Activated CD4-positive, alpha-beta T cell treated with anti-CD3 and anti-CD28 coated beads, Interleukin-2, amount 10 ng/mL, durations not matched to agents 7 days and 5 days (primary cell): ENCODE data around the gene ERC2. TPM values are rescaled to one million over a fixed set of nuclear protein-coding genes. Genes with fewer than 3 reads are reported as not detected.

Source experiments
- CTCF ChIA-PET: fragments of 350-600 bp; sonication (Branson Sonifier 250); formaldehyde crosslinking; loops from one replicate; lab custom pipeline; 2021; ENCODE audit warnings: antibody characterized with exemption; lab: Charles Lee
- POLR2A ChIA-PET: fragments of 350-600 bp; sonication (Branson Sonifier 250); formaldehyde crosslinking; loops from one replicate; lab custom pipeline; 2021; ENCODE audit warnings: antibody characterized with exemption; lab: Charles Lee
- DNase-seq: peaks from one replicate; pipeline ENCODE4 v3.0.0-alpha.2; 2020
- H3K27ac Mint-ChIP-seq: one replicate; pipeline ENCODE4 v1.8.0; 2021; ENCODE audit warnings: mild to moderate bottlenecking, moderate library complexity, mixed read lengths
- H3K27me3 Mint-ChIP-seq: one replicate; pipeline ENCODE4 v1.8.0; 2021; ENCODE audit warnings: mixed read lengths
- H3K36me3 Mint-ChIP-seq: one replicate; pipeline ENCODE4 v1.8.0; 2021; ENCODE audit warnings: low read depth, mixed read lengths
- H3K4me1 Mint-ChIP-seq: one replicate; pipeline ENCODE4 v1.8.0; 2021; ENCODE audit warnings: mixed read lengths
- H3K4me3 Mint-ChIP-seq: one replicate; pipeline ENCODE4 v1.8.0; 2021; ENCODE audit warnings: mild to moderate bottlenecking, moderate library complexity, mixed read lengths
- H3K9me3 Mint-ChIP-seq: one replicate; pipeline ENCODE4 v1.8.0; 2021; ENCODE audit warnings: mixed read lengths
- total RNA-seq, 2 experiments: library from RNA; stranded (reverse); gene quantifications; one replicate each; pipeline ENCODE4 v1.2.3, GENCODE V29; 2021

Gene ERC2
- total RNA-seq, 2 experiments from 2014 or later, result not detected

- no peak for DNase-seq
- Mint-ChIP-seq H3K36me3 (no peaks in the 10 kb centered on the region), H3K27me3 (peaks cover 3% of the 10 kb centered on the region), H3K4me3 (no peak overlapping the region), H3K9me3 (no peaks in the 10 kb centered on the region), H3K4me1 (no peaks in the 10 kb centered on the region), H3K27ac (no peak overlapping the region)
- ChIA-PET CTCF (no interaction called here), POLR2A (no interaction called here)
Measured at GRCh38 chr3:55774856-55775255, 693.4 kb downstream of the ERC2 start.

DNA sequence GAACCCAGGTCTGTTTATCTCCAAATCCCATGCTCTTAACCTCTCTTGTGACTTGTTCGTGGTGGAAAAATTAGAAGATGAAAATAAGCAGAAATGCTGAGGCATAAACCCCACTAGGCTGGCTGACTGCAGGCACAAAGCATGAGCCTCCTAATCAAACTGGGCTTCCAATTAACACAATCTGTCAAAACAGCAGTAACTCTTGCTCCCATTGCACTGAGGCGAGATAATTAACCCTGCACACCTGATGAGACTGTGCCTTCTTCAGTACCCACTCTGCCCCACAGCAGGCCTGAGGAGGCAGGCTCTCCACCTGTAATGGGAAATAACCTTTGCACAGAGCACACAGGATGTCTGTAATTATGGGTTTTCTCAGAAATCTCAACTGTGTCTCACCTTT is 696.8 kb downstream of the ERC2 start:
- Mint-ChIP-seq H3K9me3 (no peaks in the 10 kb centered on the region), H3K4me3 (no peak overlapping the region), H3K27ac (no peak overlapping the region), H3K27me3 (no peaks in the 10 kb centered on the region), H3K36me3 (no peaks in the 10 kb centered on the region), H3K4me1 (no peaks in the 10 kb centered on the region)
- DNase-seq, result no peak
- ChIA-PET CTCF (interaction anchor here (0.6 kb wide), 1 partner anchor 1347 kb away, joined by 4 read pairs; no protein-coding TSS in a partner anchor), POLR2A (no interaction called here)

DNA sequence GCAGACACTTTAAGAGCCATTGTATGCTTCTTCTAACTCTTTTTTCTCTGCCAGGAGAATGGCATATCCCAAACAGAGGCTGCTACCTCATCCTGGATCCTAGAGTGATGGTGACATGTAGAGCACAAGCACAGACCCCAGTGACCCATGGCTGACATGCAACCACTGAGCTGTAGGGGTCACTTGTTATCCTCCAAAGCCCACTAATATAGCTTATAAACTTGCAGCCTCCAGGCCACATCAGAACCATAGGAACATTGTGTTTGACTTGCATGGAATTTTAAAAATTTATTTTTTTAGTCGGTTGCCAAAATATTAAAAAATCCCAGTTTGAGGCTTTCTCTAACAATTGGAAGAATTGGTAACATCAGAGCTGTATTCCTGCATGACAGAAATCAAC is 698.2 kb downstream of the ERC2 start:
- H3K27ac Mint-ChIP-seq, result no peak overlapping the region
- H3K4me3 Mint-ChIP-seq, result no peak overlapping the region
- DNase-seq, result no peak
- no peaks in the 10 kb centered on the region for H3K9me3 Mint-ChIP-seq
- H3K27me3 Mint-ChIP-seq, result no peaks in the 10 kb centered on the region
- H3K36me3 Mint-ChIP-seq, result no peaks in the 10 kb centered on the region
- POLR2A ChIA-PET, result no interaction called here
- H3K4me1 Mint-ChIP-seq, result no peaks in the 10 kb centered on the region
- CTCF ChIA-PET, result no interaction called here

DNA sequence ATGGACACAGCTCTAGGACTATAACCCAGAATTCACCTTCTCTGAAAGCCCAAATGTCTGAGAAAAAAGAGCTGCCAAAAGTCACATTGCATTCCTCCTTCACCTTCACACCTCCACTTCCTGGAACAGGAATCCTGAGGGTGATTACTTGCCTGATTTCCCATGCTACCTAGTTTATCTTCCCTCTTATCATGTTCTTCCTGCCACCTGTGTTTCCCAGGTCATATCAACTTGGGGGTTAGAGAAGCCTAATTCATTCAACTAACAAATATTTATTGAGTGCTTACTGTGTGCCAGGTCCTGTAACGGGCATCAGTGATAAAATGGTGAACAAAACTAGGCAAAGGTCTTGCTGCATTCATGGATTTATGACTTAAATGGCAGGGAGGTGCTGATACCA is 701.5 kb downstream of the ERC2 start:
- no peak for DNase-seq
- Mint-ChIP-seq H3K27me3 (no peaks in the 10 kb centered on the region), H3K9me3 (peaks cover 2% of the 10 kb centered on the region), H3K36me3 (no peaks in the 10 kb centered on the region), H3K4me3 (no peak overlapping the region), H3K4me1 (no peaks in the 10 kb centered on the region), H3K27ac (no peak overlapping the region)
- ChIA-PET CTCF (no interaction called here), POLR2A (no interaction called here)

DNA sequence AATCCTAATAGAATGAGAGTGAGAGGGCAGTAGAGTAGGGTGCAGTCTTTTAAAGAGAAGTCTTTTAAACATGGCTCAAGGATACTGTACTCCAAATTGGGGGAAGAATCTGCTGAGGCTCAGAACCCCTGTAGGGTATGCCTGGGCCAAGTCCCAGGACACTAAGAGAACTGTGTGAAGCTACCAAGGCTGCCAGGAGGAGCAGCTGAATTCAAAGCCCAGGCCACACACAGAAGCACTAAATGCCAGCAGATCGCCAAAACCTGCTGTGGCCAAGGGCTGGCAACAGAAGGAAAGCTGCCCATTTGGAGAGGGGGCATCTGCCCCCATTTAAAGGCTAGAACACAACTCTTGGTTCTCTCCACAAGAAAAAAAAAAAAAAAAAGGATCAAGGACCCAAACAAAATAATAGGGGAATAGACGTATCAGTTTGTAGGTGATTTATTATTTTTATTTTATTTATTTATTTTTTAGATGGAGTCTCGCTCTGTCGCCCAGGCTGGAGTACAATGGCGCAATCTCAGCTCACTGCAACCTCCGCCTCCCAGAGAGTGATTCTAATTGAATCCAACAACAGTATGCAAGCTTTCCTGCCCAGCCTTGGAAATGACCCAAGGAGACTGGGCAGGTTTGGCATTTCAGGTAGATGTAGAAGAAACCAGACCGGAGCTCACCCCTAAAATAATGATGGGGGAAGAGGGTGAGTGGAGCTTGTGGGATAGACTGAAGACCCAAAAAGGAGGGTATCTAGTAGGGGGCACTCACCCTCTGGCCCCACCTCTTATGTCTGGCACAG is 702.2 kb downstream of the ERC2 start:
- Mint-ChIP-seq H3K4me3 (no peak overlapping the region), H3K27me3 (no peaks in the 10 kb centered on the region), H3K4me1 (no peaks in the 10 kb centered on the region), H3K27ac (no peak overlapping the region), H3K9me3 (peaks cover 2% of the 10 kb centered on the region), H3K36me3 (no peaks in the 10 kb centered on the region)
- ChIA-PET CTCF (no interaction called here), POLR2A (no interaction called here)
- no peak for DNase-seq

DNA sequence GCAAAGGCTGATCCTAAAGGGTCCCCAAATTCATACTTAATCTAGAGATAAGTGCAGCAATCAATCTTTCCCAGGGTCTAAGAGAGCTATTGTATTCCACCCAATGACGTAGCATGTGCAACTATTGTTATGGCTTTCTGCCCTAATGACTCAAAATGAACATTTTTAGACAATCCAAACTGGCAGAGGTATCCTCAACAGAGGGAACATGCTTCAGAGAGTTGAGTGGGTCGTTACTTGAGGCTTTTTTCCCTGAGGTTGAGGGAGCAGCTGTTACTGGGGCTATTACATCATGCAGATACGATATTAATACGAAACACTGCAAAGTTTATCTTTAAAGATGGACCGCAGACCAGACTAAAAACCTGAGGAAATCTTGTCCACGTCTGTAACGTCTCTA is 702.9 kb downstream of the ERC2 start:
- ChIA-PET CTCF (no interaction called here), POLR2A (no interaction called here)
- Mint-ChIP-seq H3K27ac (no peak overlapping the region), H3K36me3 (no peaks in the 10 kb centered on the region), H3K4me1 (no peaks in the 10 kb centered on the region), H3K27me3 (no peaks in the 10 kb centered on the region), H3K9me3 (peaks cover 2% of the 10 kb centered on the region), H3K4me3 (no peak overlapping the region)
- no peak for DNase-seq

DNA sequence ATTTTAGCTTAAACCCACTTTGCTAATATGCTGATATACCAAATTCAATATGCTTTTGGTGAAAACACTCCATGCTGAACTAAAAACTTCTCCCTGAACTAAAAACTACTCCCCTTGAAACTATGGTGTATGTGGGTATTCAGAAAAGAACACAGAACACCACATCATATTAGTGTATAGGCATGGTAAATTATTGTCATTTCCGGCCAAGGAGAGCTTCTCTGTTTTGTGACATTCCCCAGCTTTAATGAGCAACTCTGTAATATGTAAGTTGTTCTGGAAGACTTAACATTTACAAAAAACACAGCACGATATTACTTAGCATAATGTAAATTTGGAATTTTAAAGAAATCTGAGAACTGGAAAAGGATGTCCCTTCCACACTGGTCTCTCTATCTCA is 711.3 kb downstream of the ERC2 start:
- Mint-ChIP-seq H3K27me3 (no peaks in the 10 kb centered on the region), H3K4me1 (no peaks in the 10 kb centered on the region), H3K36me3 (no peaks in the 10 kb centered on the region), H3K4me3 (no peak overlapping the region), H3K9me3 (no peaks in the 10 kb centered on the region), H3K27ac (no peak overlapping the region)
- POLR2A ChIA-PET, result no interaction called here
- DNase-seq, result no peak
- CTCF ChIA-PET, result no interaction called here

- DNase-seq, result no peak
- POLR2A ChIA-PET, result no interaction called here
- H3K4me1 Mint-ChIP-seq, result no peaks in the 10 kb centered on the region
- no peaks in the 10 kb centered on the region for H3K27me3 Mint-ChIP-seq
- no peak overlapping the region for H3K4me3 Mint-ChIP-seq
- H3K9me3 Mint-ChIP-seq, result no peaks in the 10 kb centered on the region
- H3K36me3 Mint-ChIP-seq, result no peaks in the 10 kb centered on the region
- H3K27ac Mint-ChIP-seq, result no peak overlapping the region
- CTCF ChIA-PET, result no interaction called here
Measured at GRCh38 chr3:55755516-55756205, 712.6 kb downstream of the ERC2 start.

DNA sequence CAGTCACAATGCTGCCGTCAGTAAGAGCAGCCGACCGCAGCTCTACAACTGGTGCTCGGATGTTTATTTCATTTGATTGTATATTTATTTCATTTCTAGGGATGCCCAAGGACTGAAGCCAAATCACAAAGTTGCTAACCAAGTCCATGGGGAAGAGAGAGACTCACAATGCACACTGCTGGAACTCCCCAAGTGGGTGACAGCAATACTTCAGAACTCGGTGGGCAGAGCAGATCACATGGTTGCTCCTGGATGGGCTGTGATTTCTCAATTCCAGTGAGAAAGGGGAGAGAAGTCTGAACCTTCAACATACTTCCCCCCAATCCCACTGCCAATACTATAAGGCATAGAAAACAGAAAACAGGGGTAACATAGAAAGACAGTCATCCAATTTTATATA is 715.4 kb downstream of the ERC2 start:
- no peaks in the 10 kb centered on the region for H3K27me3 Mint-ChIP-seq
- H3K36me3 Mint-ChIP-seq, result no peaks in the 10 kb centered on the region
- no peaks in the 10 kb centered on the region for H3K4me1 Mint-ChIP-seq
- H3K9me3 Mint-ChIP-seq, result no peaks in the 10 kb centered on the region
- ChIA-PET CTCF (no interaction called here), POLR2A (no interaction called here)
- no peak overlapping the region for H3K4me3 Mint-ChIP-seq
- no peak for DNase-seq
- no peak overlapping the region for H3K27ac Mint-ChIP-seq

- no peak overlapping the region for H3K4me3 Mint-ChIP-seq
- H3K36me3 Mint-ChIP-seq, result no peaks in the 10 kb centered on the region
- CTCF ChIA-PET, result no interaction called here
- POLR2A ChIA-PET, result no interaction called here
- H3K27ac Mint-ChIP-seq, result no peak overlapping the region
- no peaks in the 10 kb centered on the region for H3K4me1 Mint-ChIP-seq
- no peak for DNase-seq
- no peaks in the 10 kb centered on the region for H3K27me3 Mint-ChIP-seq
- H3K9me3 Mint-ChIP-seq, result no peaks in the 10 kb centered on the region
Measured at GRCh38 chr3:55751730-55752129, 716.5 kb downstream of the ERC2 start.

DNA sequence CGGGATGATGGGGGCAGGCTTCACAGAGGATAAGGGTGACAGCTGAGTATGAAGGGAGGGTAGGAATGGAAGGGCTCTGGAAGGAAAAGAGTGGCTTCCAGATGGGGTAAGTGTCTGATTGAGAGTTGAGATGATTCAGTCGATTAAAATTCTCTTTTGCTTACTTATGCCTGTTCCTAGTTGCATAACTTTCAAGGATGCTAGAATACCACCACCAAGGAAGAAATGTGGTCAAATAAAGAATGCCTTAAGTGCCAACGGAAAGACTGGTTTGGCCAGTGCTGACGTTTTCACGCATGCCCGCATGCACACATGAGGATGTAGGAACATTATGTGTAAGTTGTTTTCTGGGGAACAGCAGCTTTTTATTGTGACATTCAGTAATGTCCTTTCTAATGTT is 717.7 kb downstream of the ERC2 start:
- no peak overlapping the region for H3K27ac Mint-ChIP-seq
- no peak for DNase-seq
- H3K9me3 Mint-ChIP-seq, result no peaks in the 10 kb centered on the region
- H3K4me3 Mint-ChIP-seq, result no peak overlapping the region
- CTCF ChIA-PET, result no interaction called here
- POLR2A ChIA-PET, result no interaction called here
- H3K4me1 Mint-ChIP-seq, result no peaks in the 10 kb centered on the region
- H3K36me3 Mint-ChIP-seq, result no peaks in the 10 kb centered on the region
- H3K27me3 Mint-ChIP-seq, result no peaks in the 10 kb centered on the region

DNA sequence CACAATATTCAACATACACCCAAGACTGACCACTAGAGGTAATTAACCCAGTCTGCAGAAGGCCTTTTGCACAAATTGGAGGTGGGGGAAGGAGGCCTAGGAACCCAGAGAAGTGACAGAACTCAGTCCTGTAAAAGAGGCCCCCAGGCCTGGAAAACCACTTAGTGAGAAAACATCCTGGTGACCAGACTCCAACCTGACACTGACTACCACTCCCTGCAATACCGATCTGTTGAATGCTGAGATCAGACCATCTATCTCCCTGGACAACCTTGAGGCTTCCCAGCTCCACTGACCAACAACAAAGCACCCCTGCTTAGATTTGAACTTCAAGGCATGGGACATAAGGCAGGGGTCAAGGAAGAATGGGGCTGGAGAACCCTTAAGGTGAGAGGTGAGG is 719.2 kb downstream of the ERC2 start:
- ChIA-PET POLR2A (no interaction called here), CTCF (no interaction called here)
- Mint-ChIP-seq H3K36me3 (no peaks in the 10 kb centered on the region), H3K4me3 (no peak overlapping the region), H3K27me3 (no peaks in the 10 kb centered on the region), H3K4me1 (no peaks in the 10 kb centered on the region), H3K9me3 (no peaks in the 10 kb centered on the region), H3K27ac (no peak overlapping the region)
- DNase-seq, result no peak

- ChIA-PET CTCF (no interaction called here), POLR2A (no interaction called here)
- DNase-seq, result no peak
- Mint-ChIP-seq H3K36me3 (no peaks in the 10 kb centered on the region), H3K9me3 (no peaks in the 10 kb centered on the region), H3K27me3 (no peaks in the 10 kb centered on the region), H3K27ac (no peak overlapping the region), H3K4me1 (no peaks in the 10 kb centered on the region), H3K4me3 (no peak overlapping the region)
Measured at GRCh38 chr3:55746808-55747413, 721.4 kb downstream of the ERC2 start.
